ENCODE results near the gene LRP8. TPM values are rescaled to one million over a fixed set of nuclear protein-coding genes. Genes with fewer than 3 reads are reported as not detected.
"Not testable (repeated sequence)": the region's sequence is repeated elsewhere in the genome, so short reads cannot be mapped to it uniquely, and the experiment has no call there.

The LRP8 gene
- total RNA-seq, 1 donor from 2014 or later = 15.8 TPM

DNA sequence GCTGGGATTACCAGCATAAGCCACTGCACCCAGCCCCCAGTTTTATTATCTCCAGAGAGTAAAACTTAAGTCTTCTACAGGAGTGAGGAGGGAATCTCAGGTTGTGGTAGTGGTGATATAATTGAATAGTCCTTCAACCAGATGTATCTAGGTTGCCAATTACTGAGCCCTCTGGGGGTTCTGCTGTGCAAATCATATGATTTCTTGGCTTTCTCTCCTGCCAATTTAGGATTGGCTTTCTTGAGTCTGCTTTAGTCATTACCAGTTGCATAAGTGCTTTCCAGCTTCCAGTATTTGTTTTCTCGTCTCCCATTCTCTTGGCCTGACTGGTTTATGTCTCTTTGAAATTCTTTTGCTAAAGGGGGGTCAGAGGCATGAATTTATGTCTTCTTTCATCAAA is 120.1 kb downstream of the LRP8 start:
- peaks cover 8% of the 10 kb centered on the region for H3K9me3 Mint-ChIP-seq (ENCODE audit: unreplicated experiment)
- H3K36me3 Mint-ChIP-seq (ENCODE audit: low read depth, unreplicated experiment) = peaks cover 68% of the 10 kb centered on the region
- peaks cover 5% of the 10 kb centered on the region for H3K27me3 Mint-ChIP-seq (ENCODE audit: unreplicated experiment)
- no peaks in the 10 kb centered on the region for H3K4me1 Mint-ChIP-seq (ENCODE audit: unreplicated experiment)
- no peak overlapping the region for H3K27ac Mint-ChIP-seq (ENCODE audit: unreplicated experiment)
- H3K4me3 Mint-ChIP-seq (ENCODE audit: unreplicated experiment) = peak overlapping the region; percentile 12
- DNase-seq (ENCODE audit: low spot score) = no peak
- TF ChIP-seq, protein P1, sequence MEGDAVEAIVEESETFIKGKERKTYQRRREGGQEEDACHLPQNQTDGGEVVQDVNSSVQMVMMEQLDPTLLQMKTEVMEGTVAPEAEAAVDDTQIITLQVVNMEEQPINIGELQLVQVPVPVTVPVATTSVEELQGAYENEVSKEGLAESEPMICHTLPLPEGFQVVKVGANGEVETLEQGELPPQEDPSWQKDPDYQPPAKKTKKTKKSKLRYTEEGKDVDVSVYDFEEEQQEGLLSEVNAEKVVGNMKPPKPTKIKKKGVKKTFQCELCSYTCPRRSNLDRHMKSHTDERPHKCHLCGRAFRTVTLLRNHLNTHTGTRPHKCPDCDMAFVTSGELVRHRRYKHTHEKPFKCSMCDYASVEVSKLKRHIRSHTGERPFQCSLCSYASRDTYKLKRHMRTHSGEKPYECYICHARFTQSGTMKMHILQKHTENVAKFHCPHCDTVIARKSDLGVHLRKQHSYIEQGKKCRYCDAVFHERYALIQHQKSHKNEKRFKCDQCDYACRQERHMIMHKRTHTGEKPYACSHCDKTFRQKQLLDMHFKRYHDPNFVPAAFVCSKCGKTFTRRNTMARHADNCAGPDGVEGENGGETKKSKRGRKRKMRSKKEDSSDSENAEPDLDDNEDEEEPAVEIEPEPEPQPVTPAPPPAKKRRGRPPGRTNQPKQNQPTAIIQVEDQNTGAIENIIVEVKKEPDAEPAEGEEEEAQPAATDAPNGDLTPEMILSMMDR (IDR thresholded peaks at IDR 0.05; ENCODE audit: unreplicated experiment) = no peak

DNA sequence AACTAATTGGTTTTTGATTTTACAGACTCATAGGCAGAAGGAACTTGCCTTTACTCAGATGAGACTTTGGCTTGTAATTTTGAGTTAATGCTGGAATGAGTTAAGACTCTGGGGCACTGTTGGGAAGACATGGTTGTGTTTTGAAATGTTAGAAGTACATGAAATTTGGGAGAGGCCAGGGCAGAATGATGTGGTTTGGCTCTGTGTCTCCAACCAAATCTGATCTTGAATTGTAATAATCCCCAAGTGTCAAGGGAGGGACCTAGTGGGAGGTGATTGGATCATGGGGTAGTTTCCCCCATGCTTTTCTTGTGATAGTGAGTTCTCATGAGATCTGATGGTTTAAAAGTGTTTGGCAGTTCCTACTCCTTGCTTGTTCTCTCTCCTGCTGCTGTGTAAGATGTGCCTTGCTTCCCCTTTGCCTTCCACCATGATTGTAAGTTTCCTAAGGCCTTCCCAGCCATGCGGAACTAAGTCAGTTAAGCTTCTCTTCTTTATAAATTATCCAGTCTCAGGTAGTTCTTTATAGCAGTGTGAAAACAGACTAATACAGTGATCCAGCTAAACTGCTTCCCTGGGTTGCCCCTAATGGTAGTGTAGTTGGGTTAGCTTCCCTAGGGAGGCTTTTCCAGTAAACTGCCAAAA is 121.0 kb downstream of the LRP8 start:
- peaks cover 8% of the 10 kb centered on the region for H3K9me3 Mint-ChIP-seq (ENCODE audit: unreplicated experiment)
- peaks cover 69% of the 10 kb centered on the region for H3K36me3 Mint-ChIP-seq (ENCODE audit: low read depth, unreplicated experiment)
- no peak for DNase-seq (ENCODE audit: low spot score)
- peaks cover 5% of the 10 kb centered on the region for H3K27me3 Mint-ChIP-seq (ENCODE audit: unreplicated experiment)
- no peaks in the 10 kb centered on the region for H3K4me1 Mint-ChIP-seq (ENCODE audit: unreplicated experiment)
- TF ChIP-seq, protein P1 (IDR thresholded peaks at IDR 0.05; ENCODE audit: unreplicated experiment) = no peak
- H3K27ac Mint-ChIP-seq (ENCODE audit: unreplicated experiment) = no peak overlapping the region
- peak overlapping the region; percentile 66 for H3K4me3 Mint-ChIP-seq (ENCODE audit: unreplicated experiment)

DNA sequence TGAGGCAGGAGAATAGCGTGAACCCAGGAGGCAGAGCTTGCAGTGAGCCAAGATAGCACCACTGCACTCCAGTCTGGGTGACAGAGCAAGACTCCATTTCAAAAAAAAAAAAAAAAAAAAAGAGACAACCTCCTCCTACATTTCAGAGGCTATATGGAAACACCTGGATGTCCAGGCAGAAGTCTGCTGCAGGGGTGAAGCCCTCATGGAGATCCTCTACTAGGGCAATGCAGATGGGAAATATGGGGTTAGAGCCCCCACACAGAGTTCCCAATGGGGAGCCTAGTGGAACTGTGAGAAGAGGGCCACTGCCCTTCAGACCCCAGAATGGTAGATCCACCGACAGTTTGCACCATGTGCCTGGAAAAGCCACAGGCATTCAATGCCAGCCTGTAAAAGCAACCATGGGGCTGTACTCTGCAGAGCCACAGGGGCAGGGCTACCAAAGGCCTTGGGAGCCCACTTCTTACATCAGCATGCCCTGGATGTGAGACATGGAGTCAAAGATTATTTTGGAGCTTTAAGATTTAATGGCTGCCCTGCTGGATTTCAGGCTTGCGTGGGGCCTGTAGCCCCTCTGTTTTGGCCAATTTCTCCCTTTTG is 121.7 kb downstream of the LRP8 start:
- H3K9me3 Mint-ChIP-seq (ENCODE audit: unreplicated experiment); DNase-seq (ENCODE audit: low spot score); H3K4me1 Mint-ChIP-seq (ENCODE audit: unreplicated experiment); H3K27me3 Mint-ChIP-seq (ENCODE audit: unreplicated experiment); H3K27ac Mint-ChIP-seq (ENCODE audit: unreplicated experiment): not testable (repeated sequence)
- Mint-ChIP-seq H3K36me3 (ENCODE audit: low read depth, unreplicated experiment) (peaks cover 67% of the 10 kb centered on the region), H3K4me3 (ENCODE audit: unreplicated experiment) (peak overlapping the region; percentile 66)

DNA sequence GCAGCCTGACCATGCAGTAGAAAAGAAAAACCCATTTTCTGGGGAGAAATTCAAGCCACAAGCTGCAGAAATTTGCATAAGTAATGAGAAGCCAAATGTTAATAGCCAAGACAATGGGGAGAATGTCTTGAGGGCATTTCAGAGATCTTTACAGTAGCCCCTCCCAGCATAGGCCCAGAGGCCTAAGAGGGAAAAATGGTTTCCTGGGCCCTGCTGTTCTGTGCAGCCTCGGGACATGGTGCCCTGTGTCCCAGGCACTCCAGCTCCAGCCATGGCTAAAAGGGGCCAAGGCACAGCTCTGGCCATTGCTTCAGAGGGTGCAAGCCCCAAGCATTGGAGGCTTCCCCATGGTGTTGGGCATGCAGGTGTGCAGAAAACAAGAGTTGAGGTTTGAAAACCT is 122.4 kb downstream of the LRP8 start:
- H3K4me3 Mint-ChIP-seq (ENCODE audit: unreplicated experiment) = peak overlapping the region; percentile 86
- H3K27me3 Mint-ChIP-seq (ENCODE audit: unreplicated experiment); DNase-seq (ENCODE audit: low spot score); H3K27ac Mint-ChIP-seq (ENCODE audit: unreplicated experiment); H3K4me1 Mint-ChIP-seq (ENCODE audit: unreplicated experiment); H3K9me3 Mint-ChIP-seq (ENCODE audit: unreplicated experiment): not testable (repeated sequence)
- peaks cover 64% of the 10 kb centered on the region for H3K36me3 Mint-ChIP-seq (ENCODE audit: low read depth, unreplicated experiment)

DNA sequence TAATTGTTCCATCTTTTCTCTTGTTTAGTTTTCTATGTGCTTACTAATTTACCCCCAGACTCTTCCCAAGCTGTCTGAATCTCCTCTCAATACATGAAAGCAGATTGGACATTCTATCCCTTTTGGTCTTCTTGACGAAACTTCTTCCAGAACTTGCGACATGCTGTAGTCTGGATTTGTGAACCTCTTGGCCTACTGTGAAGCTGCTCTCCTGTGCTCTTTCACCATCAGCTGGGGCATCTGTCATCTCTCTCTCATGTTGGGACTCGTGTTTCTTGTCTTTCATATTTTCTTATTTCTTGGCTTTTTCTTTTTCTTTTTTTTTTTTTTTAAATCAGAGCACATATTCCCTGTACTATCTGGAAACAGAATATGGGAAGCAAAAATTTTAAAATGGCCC is 124.4 kb downstream of the LRP8 start:
- no peak for DNase-seq (ENCODE audit: low spot score)
- H3K27me3 Mint-ChIP-seq (ENCODE audit: unreplicated experiment) = peaks cover 5% of the 10 kb centered on the region
- TF ChIP-seq, protein P1 (IDR thresholded peaks at IDR 0.05; ENCODE audit: unreplicated experiment) = no peak
- H3K9me3 Mint-ChIP-seq (ENCODE audit: unreplicated experiment) = peaks cover 8% of the 10 kb centered on the region
- no peaks in the 10 kb centered on the region for H3K4me1 Mint-ChIP-seq (ENCODE audit: unreplicated experiment)
- H3K36me3 Mint-ChIP-seq (ENCODE audit: low read depth, unreplicated experiment) = peaks cover 54% of the 10 kb centered on the region
- H3K4me3 Mint-ChIP-seq (ENCODE audit: unreplicated experiment) = peak overlapping the region; percentile 28
- no peak overlapping the region for H3K27ac Mint-ChIP-seq (ENCODE audit: unreplicated experiment)

DNA sequence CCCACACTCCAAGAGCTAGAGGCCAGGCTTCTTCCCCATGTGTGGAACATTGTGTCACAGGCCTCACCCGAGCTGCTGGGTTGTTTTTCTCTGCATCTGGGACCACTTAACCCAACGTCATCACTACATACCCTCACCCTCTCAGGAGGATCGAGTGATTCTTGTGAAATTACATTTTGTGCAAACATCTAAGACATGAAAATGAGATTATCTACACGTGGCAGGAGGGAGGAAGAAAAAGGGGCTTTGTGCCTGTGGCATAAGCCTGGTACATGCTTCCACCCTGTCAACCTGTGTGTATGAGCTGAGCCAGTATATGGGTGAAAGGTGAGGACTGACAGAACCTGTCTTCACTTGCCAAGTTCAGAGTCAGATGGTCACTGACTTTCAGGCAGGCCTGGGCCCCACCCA is 129.6 kb downstream of the LRP8 start:
- peak overlapping the region; percentile 92 for H3K4me3 Mint-ChIP-seq (ENCODE audit: unreplicated experiment)
- peaks cover 23% of the 10 kb centered on the region for H3K4me1 Mint-ChIP-seq (ENCODE audit: unreplicated experiment)
- H3K36me3 Mint-ChIP-seq (ENCODE audit: low read depth, unreplicated experiment) = peaks cover 19% of the 10 kb centered on the region
- TF ChIP-seq, protein P1 (IDR thresholded peaks at IDR 0.05; ENCODE audit: unreplicated experiment) = no peak
- no peak for DNase-seq (ENCODE audit: low spot score)
- H3K27me3 Mint-ChIP-seq (ENCODE audit: unreplicated experiment) = peaks cover 10% of the 10 kb centered on the region
- no peaks in the 10 kb centered on the region for H3K9me3 Mint-ChIP-seq (ENCODE audit: unreplicated experiment)
- H3K27ac Mint-ChIP-seq (ENCODE audit: unreplicated experiment) = peak overlapping the region; percentile 39

Data from endothelial cell (in vitro differentiated cells).